HepG2 (cell line): ENCODE results near the gene SERTAD2. TPM values are rescaled to one million over a fixed set of nuclear protein-coding genes. Genes with fewer than 3 reads are reported as not detected.
A peak's percentile ranks its signal among the peaks of the same experiment; 100 is the strongest.

ENCODE experiments used
- DBP ChIP-seq: sonication (generic); formaldehyde crosslinking; IDR thresholded peaks from 2 replicates; pipeline ENCODE4 v1.4.0; 2020; ENCODE audit warnings: missing genetic modification reagents; ENCODE audit errors: not compliant biosample characterization
- ESRRA ChIP-seq: sonication (generic); formaldehyde crosslinking; IDR thresholded peaks from 2 replicates; pipeline ENCODE4 v1.5.1; 2020; ENCODE audit warnings: mild to moderate bottlenecking, low read depth, missing genetic modification reagents
- GATA4 ChIP-seq: sonication (generic); IDR thresholded peaks from 2 replicates; pipeline ENCODE4 v1.6.1; 2016; ENCODE audit warnings: antibody characterized with exemption, low read depth, borderline replicate concordance
- IRF1 ChIP-seq: sonication (generic); formaldehyde crosslinking; IDR thresholded peaks from 2 replicates; pipeline ENCODE4 v1.4.0; 2020; ENCODE audit warnings: low read depth, mild to moderate bottlenecking, missing genetic modification reagents
- KAT7 ChIP-seq: IDR thresholded peaks from 2 replicates; pipeline ENCODE4 v1.6.1; 2018; ENCODE audit warnings: borderline replicate concordance, missing compliant biosample characterization
- KDM2A ChIP-seq: sonication (generic); formaldehyde crosslinking; IDR thresholded peaks from 2 replicates; pipeline ENCODE4 v1.4.0; 2020; ENCODE audit warnings: low read depth, missing genetic modification reagents, borderline replicate concordance
- MEF2D ChIP-seq: sonication (generic); formaldehyde crosslinking; IDR thresholded peaks from 2 replicates; pipeline ENCODE4 v1.5.1; 2020; ENCODE audit warnings: mild to moderate bottlenecking, missing genetic modification reagents
- NAIF1 ChIP-seq: sonication (generic); formaldehyde crosslinking; IDR thresholded peaks from 2 replicates; pipeline ENCODE4 v1.5.0; 2020; ENCODE audit warnings: mild to moderate bottlenecking, missing genetic modification reagents, borderline replicate concordance
- NR3C1 ChIP-seq: sonication (generic); formaldehyde crosslinking; IDR thresholded peaks from 2 replicates; pipeline ENCODE4 v1.4.0; 2020; ENCODE audit warnings: missing genetic modification reagents
- PRDM4 ChIP-seq: sonication (generic); formaldehyde crosslinking; IDR thresholded peaks from 2 replicates; pipeline ENCODE4 v1.9.0; 2021; ENCODE audit warnings: missing genetic modification reagents, borderline replicate concordance
- SNAPC5 ChIP-seq: sonication (generic); formaldehyde crosslinking; IDR thresholded peaks from 2 replicates; pipeline ENCODE4 v1.8.1; 2023; ENCODE audit warnings: mild to moderate bottlenecking, missing genetic modification reagents, borderline replicate concordance
- ZFP37 ChIP-seq: sonication (generic); formaldehyde crosslinking; IDR thresholded peaks from 2 replicates; pipeline ENCODE4 v1.4.0; 2020; ENCODE audit warnings: missing genetic modification reagents, borderline replicate concordance
- ZNF30 ChIP-seq: sonication (generic); formaldehyde crosslinking; IDR thresholded peaks from 2 replicates; pipeline ENCODE4 v1.5.0; 2020; ENCODE audit warnings: mild to moderate bottlenecking, missing genetic modification reagents
- ZNF350 ChIP-seq: sonication (generic); formaldehyde crosslinking; IDR thresholded peaks from 2 replicates; pipeline ENCODE4 v1.4.0; 2020; ENCODE audit warnings: mild to moderate bottlenecking, low read depth, missing genetic modification reagents, borderline replicate concordance
- ZNF687 ChIP-seq: sonication (generic); formaldehyde crosslinking; IDR thresholded peaks from 2 replicates; pipeline ENCODE4 v1.5.1; 2020; ENCODE audit warnings: mild to moderate bottlenecking, missing genetic modification reagents, moderate library complexity
- ZNF710 ChIP-seq: sonication (generic); formaldehyde crosslinking; IDR thresholded peaks from 2 replicates; pipeline ENCODE4 v1.5.0; 2020; ENCODE audit warnings: mild to moderate bottlenecking, missing genetic modification reagents, borderline replicate concordance
- ZNF850 ChIP-seq: sonication (generic); formaldehyde crosslinking; conservative IDR thresholded peaks from 2 replicates; pipeline ENCODE4 v1.9.0; 2021; ENCODE audit warnings: mild to moderate bottlenecking, missing genetic modification reagents
- polyA plus RNA-seq, 8 experiments: library from polyadenylated mRNA; depleted of rRNA in 3 of 8; stranded (reverse) in 7 of 8; unstranded in 1 of 8; fragments of >200 nt; fragmentation: Illumina TruSeq in 4 of 8; extraction: Trizol in 4 of 8; gene quantifications; 2 replicates each; pipeline versions ENCODE4 v1.2.1 to v1.2.3, GENCODE V29; 2011 to 2016; ENCODE audit warnings: low read depth in 4 of 8, missing spikeins in 1 of 8, mixed read lengths in 1 of 8; ENCODE audit not compliant: insufficient read depth in 1 of 8
- total RNA-seq, 5 experiments: library from RNA; depleted of rRNA; stranded (reverse); fragments of >200 nt; fragmentation: Illumina TruSeq; extraction: Trizol; gene quantifications; 2 replicates each; pipeline ENCODE4 v1.2.3, GENCODE V29; 2016; ENCODE audit warnings: low read depth in 1 of 5

Gene SERTAD2
- total and polyA plus RNA-seq, 2 of the 13 experiments (the other 11 are each of a cell fraction or from before 2014, with no cell fraction given): 6.7 to 22.6 TPM

GRCh38 chr2:64652231-64653108 is 1.2 kb downstream of the SERTAD2 start (continued):
- TF ChIP-seq ZNF850 (no peak), NR3C1 (CRISPR knock-in tag) (no peak), KAT7 (CRISPR knock-in tag) (no peak), IRF1 (CRISPR knock-in tag) (no peak), ZNF687 (peak; percentile 59), NAIF1 (no peak), GATA4 (no peak), DBP (CRISPR knock-in tag) (no peak), ZNF30 (CRISPR knock-in tag) (no peak), KDM2A (CRISPR knock-in tag) (no peak; the same call in 1 of the 2 replicates), ZNF710 (CRISPR knock-in tag) (no peak), MEF2D (no peak), PRDM4 (CRISPR knock-in tag) (no peak), ZNF350 (CRISPR knock-in tag) (peak; percentile 20; the same call in 1 of the 2 replicates), ESRRA (CRISPR knock-in tag) (no peak), ZFP37 (CRISPR knock-in tag) (no peak), SNAPC5 (CRISPR knock-in tag) (no peak)
